Measurements from ENCODE around the gene PALB2.

DNA sequence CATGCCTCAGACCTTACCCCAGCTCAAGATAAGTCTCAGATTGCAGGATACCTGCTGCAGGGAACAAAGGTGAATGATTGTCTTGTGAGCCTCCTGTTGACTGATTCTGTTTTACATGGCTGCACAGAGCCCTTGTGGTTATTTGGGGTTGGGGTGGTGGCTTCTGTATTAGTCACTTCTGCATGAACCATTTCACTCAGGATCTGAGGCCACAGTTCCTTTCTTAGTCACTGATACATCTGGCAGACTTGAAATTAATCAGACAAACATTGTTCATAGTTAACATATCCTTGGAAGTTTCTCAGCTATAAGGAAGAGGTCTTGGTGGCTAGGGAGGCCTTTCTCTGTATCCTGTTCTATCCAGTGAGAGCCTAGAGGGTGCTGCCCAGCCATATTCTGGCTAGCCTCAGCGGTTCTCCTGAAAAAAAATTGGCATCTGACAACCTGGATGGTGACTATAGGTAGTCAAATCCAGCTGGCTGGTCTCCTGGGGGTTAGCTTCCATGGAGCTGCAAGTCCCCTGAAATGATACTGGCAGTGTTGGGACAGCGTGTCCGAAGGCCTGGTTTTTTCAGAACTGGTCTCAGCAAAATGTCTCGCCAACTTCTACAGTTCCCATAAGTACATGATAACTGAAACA lies 29.1 kb upstream of the PALB2 start:
- TF ChIP-seq, protein P1, sequence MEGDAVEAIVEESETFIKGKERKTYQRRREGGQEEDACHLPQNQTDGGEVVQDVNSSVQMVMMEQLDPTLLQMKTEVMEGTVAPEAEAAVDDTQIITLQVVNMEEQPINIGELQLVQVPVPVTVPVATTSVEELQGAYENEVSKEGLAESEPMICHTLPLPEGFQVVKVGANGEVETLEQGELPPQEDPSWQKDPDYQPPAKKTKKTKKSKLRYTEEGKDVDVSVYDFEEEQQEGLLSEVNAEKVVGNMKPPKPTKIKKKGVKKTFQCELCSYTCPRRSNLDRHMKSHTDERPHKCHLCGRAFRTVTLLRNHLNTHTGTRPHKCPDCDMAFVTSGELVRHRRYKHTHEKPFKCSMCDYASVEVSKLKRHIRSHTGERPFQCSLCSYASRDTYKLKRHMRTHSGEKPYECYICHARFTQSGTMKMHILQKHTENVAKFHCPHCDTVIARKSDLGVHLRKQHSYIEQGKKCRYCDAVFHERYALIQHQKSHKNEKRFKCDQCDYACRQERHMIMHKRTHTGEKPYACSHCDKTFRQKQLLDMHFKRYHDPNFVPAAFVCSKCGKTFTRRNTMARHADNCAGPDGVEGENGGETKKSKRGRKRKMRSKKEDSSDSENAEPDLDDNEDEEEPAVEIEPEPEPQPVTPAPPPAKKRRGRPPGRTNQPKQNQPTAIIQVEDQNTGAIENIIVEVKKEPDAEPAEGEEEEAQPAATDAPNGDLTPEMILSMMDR (IDR thresholded peaks at IDR 0.05): no peak
- TF ChIP-seq POLR2A (IDR thresholded peaks at IDR 0.05): no peak

All from breast epithelium (tissue), 3 donors.